Esophagus muscularis mucosa (tissue), 3 donors: ENCODE results near the gene ZNF687.

ENCODE experiments used
- CTCF ChIP-seq, 3 experiments: fragments of 200-600 bp in 2 of 3; fragments of 450-650 bp in 1 of 3; sonication (generic) in 2 of 3; IDR thresholded peaks; one replicate each; pipeline ENCODE4 v1.5.1; 2017 to 2019; ENCODE audit warnings: antibody characterized with exemption in 3 of 3, mild to moderate bottlenecking in 2 of 3, moderate library complexity in 1 of 3
- POLR2A ChIP-seq: fragments of 450-650 bp; IDR thresholded peaks from one replicate; pipeline ENCODE4 v1.6.1; 2017; ENCODE audit warnings: antibody characterized with exemption, moderate library complexity, mild to moderate bottlenecking, low read depth

- TF ChIP-seq CTCF (IDR thresholded peaks at IDR 0.05) (no peak), POLR2A (no peak)
Measured at GRCh38 chr1:151326619-151327222, 44.6 kb downstream of the ZNF687 start.
